K562 (cell line): ENCODE measurements around the gene ABCC10.

Experiments
- CTCF ChIP-seq, 3 experiments: IDR thresholded peaks in 2 of 3; conservative IDR thresholded peaks in 1 of 3; 2 replicates each; pipeline ENCODE4 v1.5.1; 2011 to 2012; ENCODE audit warnings: low read length in 3 of 3, mild to moderate bottlenecking in 3 of 3, control low read depth in 2 of 3, improper control_type of control experiment in 1 of 3, inconsistent platforms in 1 of 3, low read depth in 1 of 3, mixed read lengths in 1 of 3, moderate library complexity in 1 of 3; ENCODE audit not compliant: insufficient read depth in 2 of 3
- RAD21 ChIP-seq, 2 experiments: fragments of 250-450 bp in 1 of 2; fragments of 450-650 bp in 1 of 2; sonication (Bioruptor Pico) in 1 of 2; formaldehyde crosslinking in 1 of 2; IDR thresholded peaks in 1 of 2; conservative IDR thresholded peaks in 1 of 2; 2 replicates each; pipeline versions ENCODE4 v1.4.0 to v1.8.0; 2020 to 2022; ENCODE audit warnings: mild to moderate bottlenecking in 2 of 2, moderate library complexity in 1 of 2
- ZBTB8A ChIP-seq: fragments of 450-650 bp; IDR thresholded peaks from 2 replicates; pipeline ENCODE4 v1.6.1; 2018; ENCODE audit warnings: mild to moderate bottlenecking, moderate library complexity; ENCODE audit not compliant: partially characterized antibody
- TF ChIP-seq, protein P1 (sequence below): fragments of 250-450 bp; sonication (Bioruptor Pico); IDR thresholded peaks from 2 replicates; pipeline ENCODE4 v1.5.0; 2020; ENCODE audit warnings: mild to moderate bottlenecking, borderline replicate concordance
- TF ChIP-seq, protein P2 (sequence below): fragments of 250-450 bp; sonication (Bioruptor Pico); IDR thresholded peaks from 2 replicates; pipeline ENCODE4 v1.5.0; 2021
- TF ChIP-seq, protein P3 (sequence below): sonication (generic); formaldehyde crosslinking; IDR thresholded peaks from 2 replicates; pipeline ENCODE4 v1.5.0; 2020; ENCODE audit warnings: missing genetic modification reagents

DNA sequence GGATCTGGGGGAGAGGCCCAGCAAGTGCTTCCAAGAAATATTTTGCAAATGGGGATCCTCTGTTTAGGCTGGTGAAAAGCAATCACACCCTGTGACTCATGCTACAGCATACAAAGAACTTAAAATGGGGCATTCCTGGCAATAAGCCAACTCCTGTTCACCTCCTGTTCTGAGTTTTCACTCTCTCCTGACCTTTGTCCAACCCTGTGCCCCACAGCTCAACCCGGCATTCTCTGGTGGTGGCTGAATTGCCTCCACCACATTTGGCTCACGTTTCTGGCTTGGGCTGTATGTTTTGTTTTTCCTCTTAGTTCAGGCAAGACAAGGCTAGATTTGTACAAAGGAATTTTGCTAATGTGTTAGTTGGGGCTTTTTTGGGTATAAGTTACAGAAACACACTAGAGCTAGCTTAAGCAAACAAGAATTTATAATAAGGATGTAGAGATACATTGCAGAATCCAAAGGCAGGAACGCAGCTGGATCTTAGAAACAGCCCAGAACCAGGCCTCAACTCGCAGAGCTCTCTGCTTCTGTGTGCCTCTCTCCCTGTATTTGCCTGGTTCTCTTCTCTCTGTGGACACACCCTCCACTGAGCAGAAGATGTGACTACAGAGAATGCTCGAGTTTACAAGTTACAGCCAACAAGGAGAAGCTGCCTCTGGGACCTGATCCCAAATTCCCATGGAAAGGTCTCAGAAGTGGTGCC is 9.4 kb downstream of the ABCC10 start:
- TF ChIP-seq, protein P1, sequence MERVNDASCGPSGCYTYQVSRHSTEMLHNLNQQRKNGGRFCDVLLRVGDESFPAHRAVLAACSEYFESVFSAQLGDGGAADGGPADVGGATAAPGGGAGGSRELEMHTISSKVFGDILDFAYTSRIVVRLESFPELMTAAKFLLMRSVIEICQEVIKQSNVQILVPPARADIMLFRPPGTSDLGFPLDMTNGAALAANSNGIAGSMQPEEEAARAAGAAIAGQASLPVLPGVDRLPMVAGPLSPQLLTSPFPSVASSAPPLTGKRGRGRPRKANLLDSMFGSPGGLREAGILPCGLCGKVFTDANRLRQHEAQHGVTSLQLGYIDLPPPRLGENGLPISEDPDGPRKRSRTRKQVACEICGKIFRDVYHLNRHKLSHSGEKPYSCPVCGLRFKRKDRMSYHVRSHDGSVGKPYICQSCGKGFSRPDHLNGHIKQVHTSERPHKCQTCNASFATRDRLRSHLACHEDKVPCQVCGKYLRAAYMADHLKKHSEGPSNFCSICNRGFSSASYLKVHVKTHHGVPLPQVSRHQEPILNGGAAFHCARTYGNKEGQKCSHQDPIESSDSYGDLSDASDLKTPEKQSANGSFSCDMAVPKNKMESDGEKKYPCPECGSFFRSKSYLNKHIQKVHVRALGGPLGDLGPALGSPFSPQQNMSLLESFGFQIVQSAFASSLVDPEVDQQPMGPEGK, result no peak
- TF ChIP-seq RAD21 (CRISPR knock-in tag; conservative IDR thresholded peaks at IDR 0.05 in 1 of 2, IDR thresholded peaks at IDR 0.05 in 1 of 2), result no peak
- TF ChIP-seq ZBTB8A, result no peak
- no peak for TF ChIP-seq CTCF (IDR thresholded peaks at IDR 0.05 in 2 of 3, conservative IDR thresholded peaks at IDR 0.05 in 1 of 3; ENCODE audit: insufficient read depth in 2 of 3, low read depth in 1 of 3, low read length in 3 of 3)
- TF ChIP-seq, protein P2, sequence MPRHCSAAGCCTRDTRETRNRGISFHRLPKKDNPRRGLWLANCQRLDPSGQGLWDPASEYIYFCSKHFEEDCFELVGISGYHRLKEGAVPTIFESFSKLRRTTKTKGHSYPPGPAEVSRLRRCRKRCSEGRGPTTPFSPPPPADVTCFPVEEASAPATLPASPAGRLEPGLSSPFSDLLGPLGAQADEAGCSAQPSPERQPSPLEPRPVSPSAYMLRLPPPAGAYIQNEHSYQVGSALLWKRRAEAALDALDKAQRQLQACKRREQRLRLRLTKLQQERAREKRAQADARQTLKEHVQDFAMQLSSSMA, result no peak
- TF ChIP-seq, protein P3, sequence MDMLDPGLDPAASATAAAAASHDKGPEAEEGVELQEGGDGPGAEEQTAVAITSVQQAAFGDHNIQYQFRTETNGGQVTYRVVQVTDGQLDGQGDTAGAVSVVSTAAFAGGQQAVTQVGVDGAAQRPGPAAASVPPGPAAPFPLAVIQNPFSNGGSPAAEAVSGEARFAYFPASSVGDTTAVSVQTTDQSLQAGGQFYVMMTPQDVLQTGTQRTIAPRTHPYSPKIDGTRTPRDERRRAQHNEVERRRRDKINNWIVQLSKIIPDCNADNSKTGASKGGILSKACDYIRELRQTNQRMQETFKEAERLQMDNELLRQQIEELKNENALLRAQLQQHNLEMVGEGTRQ (CRISPR knock-in tag), result no peak
